ENCODE measurements around the gene SSX2B.
"Not testable (repeated sequence)": the region's sequence is repeated elsewhere in the genome, so short reads cannot be mapped to it uniquely, and the experiment has no call there.

DNA sequence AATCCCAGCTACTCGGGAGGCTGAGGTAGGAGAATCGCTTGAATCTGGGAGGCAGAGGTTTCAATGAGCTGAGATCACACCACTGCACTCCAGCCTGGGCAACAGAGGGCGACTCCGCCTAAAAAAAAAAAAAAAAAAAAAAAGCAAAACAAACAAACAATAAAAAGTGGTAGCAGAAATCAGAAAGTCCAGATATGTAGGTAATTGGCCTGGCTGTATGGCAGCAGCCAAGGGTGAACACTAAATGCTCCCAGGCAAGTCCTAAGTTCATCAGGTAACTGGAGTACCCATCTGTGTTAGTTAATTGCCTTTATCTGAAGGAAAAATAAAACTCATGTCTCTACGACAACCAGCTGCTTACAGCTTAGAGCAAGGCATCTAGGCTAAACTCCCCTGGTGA lies 14.9 kb downstream of the SSX2B start:
- TF ChIP-seq, protein P1, sequence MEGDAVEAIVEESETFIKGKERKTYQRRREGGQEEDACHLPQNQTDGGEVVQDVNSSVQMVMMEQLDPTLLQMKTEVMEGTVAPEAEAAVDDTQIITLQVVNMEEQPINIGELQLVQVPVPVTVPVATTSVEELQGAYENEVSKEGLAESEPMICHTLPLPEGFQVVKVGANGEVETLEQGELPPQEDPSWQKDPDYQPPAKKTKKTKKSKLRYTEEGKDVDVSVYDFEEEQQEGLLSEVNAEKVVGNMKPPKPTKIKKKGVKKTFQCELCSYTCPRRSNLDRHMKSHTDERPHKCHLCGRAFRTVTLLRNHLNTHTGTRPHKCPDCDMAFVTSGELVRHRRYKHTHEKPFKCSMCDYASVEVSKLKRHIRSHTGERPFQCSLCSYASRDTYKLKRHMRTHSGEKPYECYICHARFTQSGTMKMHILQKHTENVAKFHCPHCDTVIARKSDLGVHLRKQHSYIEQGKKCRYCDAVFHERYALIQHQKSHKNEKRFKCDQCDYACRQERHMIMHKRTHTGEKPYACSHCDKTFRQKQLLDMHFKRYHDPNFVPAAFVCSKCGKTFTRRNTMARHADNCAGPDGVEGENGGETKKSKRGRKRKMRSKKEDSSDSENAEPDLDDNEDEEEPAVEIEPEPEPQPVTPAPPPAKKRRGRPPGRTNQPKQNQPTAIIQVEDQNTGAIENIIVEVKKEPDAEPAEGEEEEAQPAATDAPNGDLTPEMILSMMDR (IDR thresholded peaks at IDR 0.05; ENCODE audit: low read length): not testable (repeated sequence)
- TF ChIP-seq EZH2 (IDR thresholded peaks at IDR 0.05; ENCODE audit: borderline replicate concordance, low read length): not testable (repeated sequence)
